ENCODE measurements around the gene PURA. TPM values are rescaled to one million over a fixed set of nuclear protein-coding genes. Genes with fewer than 3 reads are reported as not detected.

PURA gene
- total RNA-seq, 4 donors from 2014 or later, result 12.5 to 31.8 (median 21.9) TPM

DNA sequence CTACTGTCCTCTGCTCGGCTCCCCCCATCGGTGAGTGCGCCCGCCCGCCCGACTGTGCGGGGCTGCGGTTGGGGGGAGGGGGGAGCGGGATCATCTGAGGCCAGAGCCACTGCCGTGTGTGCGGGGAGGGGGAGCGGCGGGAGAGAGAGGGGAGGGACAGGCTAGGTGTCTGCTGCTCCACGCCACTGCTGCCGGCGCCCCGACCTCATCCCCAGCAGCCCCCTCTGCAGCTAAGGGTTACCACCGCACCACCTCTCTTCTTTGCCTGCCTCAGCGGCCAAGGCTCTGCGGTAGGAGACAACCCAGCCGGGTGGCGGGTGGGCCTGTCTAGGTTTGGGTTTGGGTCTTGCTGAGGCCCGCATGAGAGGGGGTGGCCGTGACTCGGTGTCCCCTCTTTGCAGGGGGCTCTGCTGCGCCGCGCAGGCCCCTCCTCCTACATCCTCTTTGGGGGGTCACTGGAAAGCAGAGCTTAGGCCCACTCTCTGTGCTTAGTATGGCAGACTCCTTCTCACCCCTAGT, 670 bp upstream of the PURA start:
- Histone ChIP-seq H3K9me3 (no peaks in the 10 kb centered on the region), H3K4me1 (peaks cover 78% of the 10 kb centered on the region), H3K27ac (peak overlapping the region; percentile 96), H3K27me3 (no peaks in the 10 kb centered on the region), H3K36me3 (no peaks in the 10 kb centered on the region), H3K4me3 (peak overlapping the region; percentile 92)
- WGBS, result 5% methylated on average over 18 of the region's 28 CpGs
- peak in 1 of 2 donors; percentile 71 for DNase-seq (ENCODE audit: low spot score in 2 of 2)
- TF ChIP-seq POLR2AphosphoS5 (IDR thresholded peaks at IDR 0.05), result no peak
- TF ChIP-seq, protein P1, sequence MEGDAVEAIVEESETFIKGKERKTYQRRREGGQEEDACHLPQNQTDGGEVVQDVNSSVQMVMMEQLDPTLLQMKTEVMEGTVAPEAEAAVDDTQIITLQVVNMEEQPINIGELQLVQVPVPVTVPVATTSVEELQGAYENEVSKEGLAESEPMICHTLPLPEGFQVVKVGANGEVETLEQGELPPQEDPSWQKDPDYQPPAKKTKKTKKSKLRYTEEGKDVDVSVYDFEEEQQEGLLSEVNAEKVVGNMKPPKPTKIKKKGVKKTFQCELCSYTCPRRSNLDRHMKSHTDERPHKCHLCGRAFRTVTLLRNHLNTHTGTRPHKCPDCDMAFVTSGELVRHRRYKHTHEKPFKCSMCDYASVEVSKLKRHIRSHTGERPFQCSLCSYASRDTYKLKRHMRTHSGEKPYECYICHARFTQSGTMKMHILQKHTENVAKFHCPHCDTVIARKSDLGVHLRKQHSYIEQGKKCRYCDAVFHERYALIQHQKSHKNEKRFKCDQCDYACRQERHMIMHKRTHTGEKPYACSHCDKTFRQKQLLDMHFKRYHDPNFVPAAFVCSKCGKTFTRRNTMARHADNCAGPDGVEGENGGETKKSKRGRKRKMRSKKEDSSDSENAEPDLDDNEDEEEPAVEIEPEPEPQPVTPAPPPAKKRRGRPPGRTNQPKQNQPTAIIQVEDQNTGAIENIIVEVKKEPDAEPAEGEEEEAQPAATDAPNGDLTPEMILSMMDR (IDR thresholded peaks at IDR 0.05), result no peak
- no peak for TF ChIP-seq POLR2A (IDR thresholded peaks at IDR 0.05)
- no peak for TF ChIP-seq EP300 (IDR thresholded peaks at IDR 0.05)

DNA sequence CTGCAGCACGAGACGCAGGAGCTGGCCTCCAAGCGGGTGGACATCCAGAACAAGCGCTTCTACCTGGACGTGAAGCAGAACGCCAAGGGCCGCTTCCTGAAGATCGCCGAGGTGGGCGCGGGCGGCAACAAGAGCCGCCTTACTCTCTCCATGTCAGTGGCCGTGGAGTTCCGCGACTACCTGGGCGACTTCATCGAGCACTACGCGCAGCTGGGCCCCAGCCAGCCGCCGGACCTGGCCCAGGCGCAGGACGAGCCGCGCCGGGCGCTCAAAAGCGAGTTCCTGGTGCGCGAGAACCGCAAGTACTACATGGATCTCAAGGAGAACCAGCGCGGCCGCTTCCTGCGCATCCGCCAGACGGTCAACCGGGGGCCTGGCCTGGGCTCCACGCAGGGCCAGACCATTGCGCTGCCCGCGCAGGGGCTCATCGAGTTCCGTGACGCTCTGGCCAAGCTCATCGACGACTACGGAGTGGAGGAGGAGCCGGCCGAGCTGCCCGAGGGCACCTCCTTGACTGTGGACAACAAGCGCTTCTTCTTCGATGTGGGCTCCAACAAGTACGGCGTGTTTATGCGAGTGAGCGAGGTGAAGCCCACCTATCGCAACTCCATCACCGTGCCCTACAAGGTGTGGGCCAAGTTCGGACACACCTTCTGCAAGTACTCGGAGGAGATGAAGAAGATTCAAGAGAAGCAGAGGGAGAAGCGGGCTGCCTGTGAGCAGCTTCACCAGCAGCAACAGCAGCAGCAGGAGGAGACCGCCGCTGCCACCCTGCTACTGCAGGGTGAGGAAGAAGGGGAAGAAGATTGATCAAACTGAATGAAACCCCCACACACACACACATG, 654 bp downstream of the PURA start:
- H3K36me3 ChIP-seq, result no peaks in the 10 kb centered on the region
- peak overlapping the region; percentile 92 for H3K4me3 ChIP-seq
- 7% methylated on average over 24 of the region's 65 CpGs for WGBS
- H3K4me1 ChIP-seq, result peaks cover 64% of the 10 kb centered on the region
- H3K27me3 ChIP-seq, result no peaks in the 10 kb centered on the region
- H3K9me3 ChIP-seq, result no peaks in the 10 kb centered on the region
- peak; percentile 84 to 89 for DNase-seq (ENCODE audit: low spot score in 2 of 2)
- H3K27ac ChIP-seq, result peak overlapping the region; percentile 96
- TF ChIP-seq POLR2AphosphoS5 (IDR thresholded peaks at IDR 0.05) (peak in 1 of 3 donors; percentile 22), POLR2A (IDR thresholded peaks at IDR 0.05) (no peak)
- TF ChIP-seq, protein P1 (IDR thresholded peaks at IDR 0.05), result no peak

DNA sequence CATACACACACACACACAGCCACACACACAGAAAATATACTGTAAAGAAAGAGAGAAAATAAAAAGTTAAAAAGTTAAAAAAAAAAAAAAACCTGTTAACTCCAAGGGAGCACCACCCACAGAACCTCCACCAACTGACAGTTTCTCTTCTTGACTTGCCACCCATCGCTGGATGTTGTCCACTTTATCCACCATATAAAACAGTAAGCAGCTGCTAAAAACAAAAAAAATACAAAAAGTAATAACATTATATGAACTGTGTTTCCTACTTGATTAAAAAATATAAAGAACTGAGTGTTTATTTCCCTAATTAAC, 1.2 kb downstream of the PURA start:
- Histone ChIP-seq H3K27me3 (no peaks in the 10 kb centered on the region), H3K36me3 (no peaks in the 10 kb centered on the region), H3K4me1 (peaks cover 59% of the 10 kb centered on the region), H3K4me3 (peak overlapping the region; percentile 92), H3K27ac (peak overlapping the region; percentile 96), H3K9me3 (no peaks in the 10 kb centered on the region)
- DNase-seq (ENCODE audit: low spot score in 2 of 2), result no peak
- no peak for TF ChIP-seq POLR2AphosphoS5 (IDR thresholded peaks at IDR 0.05)
- TF ChIP-seq POLR2A (IDR thresholded peaks at IDR 0.05), result no peak
- no peak for TF ChIP-seq EP300 (IDR thresholded peaks at IDR 0.05)
- TF ChIP-seq, protein P1 (IDR thresholded peaks at IDR 0.05), result no peak
- WGBS, result 37% methylated on average over 1 of the region's 1 CpG

DNA sequence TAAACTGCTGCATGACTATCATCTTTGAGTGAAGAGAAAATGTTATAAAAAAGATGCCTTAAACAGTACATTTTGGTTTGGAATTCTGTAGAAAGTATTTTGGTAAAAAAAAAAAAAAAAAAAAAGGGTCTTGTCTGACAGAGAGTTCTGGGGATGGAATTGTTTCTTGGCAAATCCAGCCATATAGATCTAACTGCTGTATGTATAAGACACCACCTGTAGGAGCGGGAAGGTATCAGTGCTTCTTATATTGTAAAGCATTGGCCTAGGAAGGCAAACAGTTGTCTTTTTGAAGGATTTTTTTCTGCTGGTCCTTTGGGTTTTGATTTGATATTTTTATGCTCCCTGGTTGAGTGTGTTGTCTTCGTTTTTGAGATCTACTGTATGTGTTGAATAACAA, 2.8 kb downstream of the PURA start:
- Histone ChIP-seq H3K4me3 (no peak overlapping the region), H3K9me3 (no peaks in the 10 kb centered on the region), H3K4me1 (peaks cover 50% of the 10 kb centered on the region), H3K36me3 (no peaks in the 10 kb centered on the region), H3K27me3 (no peaks in the 10 kb centered on the region), H3K27ac (no peak overlapping the region)
- 44% methylated on average over 2 of the region's 2 CpGs for WGBS
- TF ChIP-seq, protein P1 (IDR thresholded peaks at IDR 0.05), result no peak
- TF ChIP-seq EP300 (IDR thresholded peaks at IDR 0.05) (no peak), POLR2AphosphoS5 (IDR thresholded peaks at IDR 0.05) (no peak), POLR2A (IDR thresholded peaks at IDR 0.05) (no peak)
- no peak for DNase-seq (ENCODE audit: low spot score in 2 of 2)

DNA sequence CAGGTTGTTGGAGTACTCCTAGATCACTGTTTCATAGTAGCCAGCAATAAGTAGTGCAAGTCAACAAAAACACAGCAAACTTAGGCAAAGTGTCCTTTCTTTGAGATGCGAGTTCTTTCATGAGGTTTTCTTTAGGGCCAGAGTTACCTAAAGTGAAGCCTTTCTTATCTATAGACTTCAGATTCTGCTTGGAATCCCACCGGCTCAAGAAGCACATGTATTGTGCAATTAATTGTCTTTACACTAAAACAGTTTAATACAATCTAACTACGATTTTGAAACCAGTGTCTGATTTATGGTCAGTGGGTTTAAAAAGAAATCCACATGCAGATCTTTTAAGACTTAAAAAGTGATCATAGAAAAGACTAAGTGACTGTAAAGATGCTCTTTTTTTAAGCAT, 3.6 kb downstream of the PURA start:
- Histone ChIP-seq H3K36me3 (no peaks in the 10 kb centered on the region), H3K9me3 (no peaks in the 10 kb centered on the region), H3K27ac (no peak overlapping the region), H3K27me3 (no peaks in the 10 kb centered on the region), H3K4me3 (no peak overlapping the region), H3K4me1 (peaks cover 42% of the 10 kb centered on the region)
- DNase-seq (ENCODE audit: low spot score in 2 of 2), result no peak
- 65% methylated on average over 3 of the region's 3 CpGs for WGBS
- no peak for TF ChIP-seq EP300 (IDR thresholded peaks at IDR 0.05)
- no peak for TF ChIP-seq POLR2A (IDR thresholded peaks at IDR 0.05)
- TF ChIP-seq POLR2AphosphoS5 (IDR thresholded peaks at IDR 0.05), result no peak
- TF ChIP-seq, protein P1 (IDR thresholded peaks at IDR 0.05), result no peak

Measured in suprapubic skin (tissue), 4 donors.